Measurements from ENCODE around the gene PLCG1. TPM values are rescaled to one million over a fixed set of nuclear protein-coding genes. Genes with fewer than 3 reads are reported as not detected.
A peak's percentile ranks its signal among the peaks of the same experiment; 100 is the strongest.
"Not testable (repeated sequence)": the region's sequence is repeated elsewhere in the genome, so short reads cannot be mapped to it uniquely, and the experiment has no call there.

The PLCG1 gene
- total RNA-seq, 1 donor from 2014 or later: 96.3 TPM

GRCh38 chr20:41124451-41125094 lies 12.8 kb upstream of the PLCG1 start:
- no peak for DNase-seq (ENCODE audit: low spot score)

- no peak for DNase-seq (ENCODE audit: low spot score)
Observed at GRCh38 chr20:41125530-41126457, 11.5 kb upstream of the PLCG1 start.

- no peak for DNase-seq (ENCODE audit: low spot score)
Observed at GRCh38 chr20:41126719-41127118, 10.6 kb upstream of the PLCG1 start.

GRCh38 chr20:41128317-41128716 lies 9.0 kb upstream of the PLCG1 start:
- DNase-seq (ENCODE audit: low spot score): not testable (repeated sequence)

- no peak for DNase-seq (ENCODE audit: low spot score)
Observed at GRCh38 chr20:41131594-41132387, 5.6 kb upstream of the PLCG1 start.

GRCh38 chr20:41132388-41132775 lies 5.0 kb upstream of the PLCG1 start:
- not testable (repeated sequence) for DNase-seq (ENCODE audit: low spot score)

- peak; percentile 71 for DNase-seq (ENCODE audit: low spot score)
Observed at GRCh38 chr20:41133709-41134361, 3.5 kb upstream of the PLCG1 start.

- DNase-seq (ENCODE audit: low spot score): no peak
Observed at GRCh38 chr20:41134362-41135186, 2.8 kb upstream of the PLCG1 start.

GRCh38 chr20:41135187-41135887 lies 2.0 kb upstream of the PLCG1 start:
- no peak for DNase-seq (ENCODE audit: low spot score)

- DNase-seq (ENCODE audit: low spot score): no peak
Observed at GRCh38 chr20:41135888-41136679, 1.3 kb upstream of the PLCG1 start.

- DNase-seq (ENCODE audit: low spot score): peak; percentile 81
Observed at GRCh38 chr20:41137614-41138474, 501 bp downstream of the PLCG1 start.

GRCh38 chr20:41138475-41139226 lies 1.3 kb downstream of the PLCG1 start:
- DNase-seq (ENCODE audit: low spot score): no peak

GRCh38 chr20:41139227-41140093 lies 2.1 kb downstream of the PLCG1 start:
- no peak for DNase-seq (ENCODE audit: low spot score)

GRCh38 chr20:41140226-41141133 lies 3.1 kb downstream of the PLCG1 start:
- DNase-seq (ENCODE audit: low spot score): no peak

- no peak for DNase-seq (ENCODE audit: low spot score)
Observed at GRCh38 chr20:41141153-41141815, 3.9 kb downstream of the PLCG1 start.
